ENCODE results near the gene CFB. TPM values are rescaled to one million over a fixed set of nuclear protein-coding genes. Genes with fewer than 3 reads are reported as not detected.
A peak's percentile ranks its signal among the peaks of the same experiment; 100 is the strongest.
"Not testable (repeated sequence)": the region's sequence is repeated elsewhere in the genome, so short reads cannot be mapped to it uniquely, and the experiment has no call there.

Gene CFB
- total RNA-seq, 1 experiment from 2014 or later = 0.31 TPM

- Histone ChIP-seq H3K79me1 (ENCODE audit: insufficient read depth, low read depth, low read length, poor library complexity, severe bottlenecking) (no peaks in the 10 kb centered on the region), H2BK5ac (ENCODE audit: insufficient read length, low read length) (no peak overlapping the region), H4K5ac (ENCODE audit: insufficient read length, low read depth, low read length) (no peak overlapping the region), H3K27me3 (ENCODE audit: insufficient read depth, low read length) (no peaks in the 10 kb centered on the region), H3K4ac (ENCODE audit: low read depth, low read length) (no peak overlapping the region), H3K9ac (ENCODE audit: extremely low read depth, insufficient read length, low read length) (no peak overlapping the region), H3K23ac (ENCODE audit: insufficient read length, low read depth, low read length) (no peak overlapping the region), H2BK20ac (ENCODE audit: low read depth, low read length, poor library complexity, severe bottlenecking) (no peak overlapping the region), H2AK5ac (ENCODE audit: insufficient read length, low read length) (no peak overlapping the region), H3K27ac (ENCODE audit: insufficient read length, low read depth, low read length) (no peak overlapping the region), H3K4me1 (ENCODE audit: insufficient read depth, low read length) (no peaks in the 10 kb centered on the region; the same call in 1 of the 2 replicates), H2BK15ac (ENCODE audit: low read depth, low read length) (no peak overlapping the region), H2BK120ac (ENCODE audit: low read depth, low read length, poor library complexity, severe bottlenecking) (no peak overlapping the region), H4K8ac (replicated peaks; ENCODE audit: insufficient read length, low read depth, low read length) (no peak overlapping the region), H4K91ac (ENCODE audit: insufficient read length, low read depth, low read length) (no peak overlapping the region), H3K79me2 (ENCODE audit: insufficient read depth, low read length) (no peaks in the 10 kb centered on the region), H3K18ac (ENCODE audit: insufficient read length, low read depth, low read length) (no peak overlapping the region), H2AFZ (ENCODE audit: low read length) (peak overlapping the region; percentile 26), H3K14ac (ENCODE audit: insufficient read depth, low read length) (no peak overlapping the region), H4K20me1 (ENCODE audit: control insufficient read depth, insufficient read depth, insufficient read length) (no peaks in the 10 kb centered on the region), H3T11ph (ENCODE audit: low read length) (no peak overlapping the region), H3K4me2 (ENCODE audit: insufficient read depth, insufficient read length, low read length) (no peak overlapping the region), H3K56ac (ENCODE audit: insufficient read length, low read depth, low read length) (no peak overlapping the region), H2BK12ac (ENCODE audit: insufficient read length, low read depth, low read length) (no peak overlapping the region), H3K23me2 (ENCODE audit: insufficient read length, low read depth, low read length, poor library complexity, severe bottlenecking) (no peaks in the 10 kb centered on the region), H3K9me3 (ENCODE audit: control insufficient read depth, low read depth, low read length) (no peaks in the 10 kb centered on the region)
- Mint-ChIP-seq H3K9me3 (no peaks in the 10 kb centered on the region; a peak in 1 of 5 replicates), H3K36me3 (ENCODE audit: insufficient read depth in 1 of 3, low read depth in 3 of 3) (no peaks in the 10 kb centered on the region), H3K4me3 (peak overlapping the region in 1 of 2 experiments; percentile 31; a peak in 2 of 5 replicates), H3K27ac (peak overlapping the region; percentile 9 to 67 (median 50); a peak in 5 of 7 replicates), H3K27me3 (ENCODE audit: low read depth) (no peaks in the 10 kb centered on the region; the same call in none of the 2 replicates), H3K4me1 (peaks cover 17 to 25% of the 10 kb centered on the region in 2 experiments)
- TF ChIP-seq CTCF (conservative IDR thresholded peaks at IDR 0.05) = no peak
- WGBS (ENCODE audit: extremely low coverage, insufficient read length, low lambda C conversion rate) = no CpG with 5 or more reads among the region's 4 CpGs
- DNase-seq = peak; percentile 53
Observed at GRCh38 chr6:31906122-31906521, 39.8 kb upstream of the CFB start.

GRCh38 chr6:31906727-31907126, 39.2 kb upstream of the CFB start:
- not testable (repeated sequence) for H3K36me3 Mint-ChIP-seq (ENCODE audit: insufficient read depth in 1 of 3, low read depth in 3 of 3)
- WGBS (ENCODE audit: extremely low coverage, insufficient read length, low lambda C conversion rate) = no CpG with 5 or more reads among the region's 8 CpGs
- H3K4me3 Mint-ChIP-seq = peak overlapping the region in 1 of 2 experiments; percentile 31; a peak in 1 of 5 replicates

More at GRCh38 chr6:31906727-31907126, 39.2 kb upstream of the CFB start:
- not testable (repeated sequence) for DNase-seq; H4K20me1 ChIP-seq (ENCODE audit: control insufficient read depth, insufficient read depth, insufficient read length); H3K23me2 ChIP-seq (ENCODE audit: insufficient read length, low read depth, low read length, poor library complexity, severe bottlenecking); H4K8ac ChIP-seq (replicated peaks; ENCODE audit: insufficient read length, low read depth, low read length); H3K23ac ChIP-seq (ENCODE audit: insufficient read length, low read depth, low read length); H4K91ac ChIP-seq (ENCODE audit: insufficient read length, low read depth, low read length); H3K18ac ChIP-seq (ENCODE audit: insufficient read length, low read depth, low read length); H3K27me3 ChIP-seq (ENCODE audit: insufficient read depth, low read length); H3K4me2 ChIP-seq (ENCODE audit: insufficient read depth, insufficient read length, low read length); H2BK15ac ChIP-seq (ENCODE audit: low read depth, low read length); H3K4me1 ChIP-seq (ENCODE audit: insufficient read depth, low read length); H2BK5ac ChIP-seq (ENCODE audit: insufficient read length, low read length); H2BK20ac ChIP-seq (ENCODE audit: low read depth, low read length, poor library complexity, severe bottlenecking); H4K5ac ChIP-seq (ENCODE audit: insufficient read length, low read depth, low read length); H3K56ac ChIP-seq (ENCODE audit: insufficient read length, low read depth, low read length); H3K27me3 Mint-ChIP-seq (ENCODE audit: low read depth); H3K79me1 ChIP-seq (ENCODE audit: insufficient read depth, low read depth, low read length, poor library complexity, severe bottlenecking); H2AFZ ChIP-seq (ENCODE audit: low read length); H3K14ac ChIP-seq (ENCODE audit: insufficient read depth, low read length); H2BK12ac ChIP-seq (ENCODE audit: insufficient read length, low read depth, low read length); H3T11ph ChIP-seq (ENCODE audit: low read length); H3K79me2 ChIP-seq (ENCODE audit: insufficient read depth, low read length); H3K9me3 ChIP-seq (ENCODE audit: control insufficient read depth, low read depth, low read length); H3K9ac ChIP-seq (ENCODE audit: extremely low read depth, insufficient read length, low read length); H2AK5ac ChIP-seq (ENCODE audit: insufficient read length, low read length); H2BK120ac ChIP-seq (ENCODE audit: low read depth, low read length, poor library complexity, severe bottlenecking); H3K9me3 Mint-ChIP-seq; H3K27ac ChIP-seq (ENCODE audit: insufficient read length, low read depth, low read length); H3K4ac ChIP-seq (ENCODE audit: low read depth, low read length)
- Mint-ChIP-seq H3K27ac (peak overlapping the region in 1 of 3 experiments; percentile 67; a peak in 3 of 7 replicates), H3K4me1 (peaks cover 17 to 22% of the 10 kb centered on the region in 2 experiments)
